Gastroesophageal sphincter (tissue), 3 donors: ENCODE data around the gene PHAF1.

Experiments
- EP300 ChIP-seq: sonication (generic); formaldehyde crosslinking; IDR thresholded peaks from one replicate; pipeline ENCODE4 v1.6.1; 2017; ENCODE audit warnings: antibody characterized with exemption, mild to moderate bottlenecking
- POLR2A ChIP-seq, 2 donors: fragments of 450-650 bp; IDR thresholded peaks; one replicate each; pipeline ENCODE4 v1.6.1; 2017; ENCODE audit warnings: antibody characterized with exemption in 2 of 2, mild to moderate bottlenecking in 2 of 2, moderate library complexity in 1 of 2
- POLR2AphosphoS5 ChIP-seq: sonication (generic); formaldehyde crosslinking; IDR thresholded peaks from one replicate; pipeline ENCODE4 v1.6.1; 2017; ENCODE audit warnings: antibody characterized with exemption
- TF ChIP-seq, protein P1 (sequence below), 4 experiments: fragments of 200-600 bp in 2 of 4; fragments of 450-650 bp in 2 of 4; sonication (generic) in 1 of 4; IDR thresholded peaks; one replicate each; pipeline ENCODE4 v1.5.1; 2017 to 2019; ENCODE audit warnings: antibody characterized with exemption in 4 of 4, mild to moderate bottlenecking in 2 of 4, moderate library complexity in 2 of 4

DNA sequence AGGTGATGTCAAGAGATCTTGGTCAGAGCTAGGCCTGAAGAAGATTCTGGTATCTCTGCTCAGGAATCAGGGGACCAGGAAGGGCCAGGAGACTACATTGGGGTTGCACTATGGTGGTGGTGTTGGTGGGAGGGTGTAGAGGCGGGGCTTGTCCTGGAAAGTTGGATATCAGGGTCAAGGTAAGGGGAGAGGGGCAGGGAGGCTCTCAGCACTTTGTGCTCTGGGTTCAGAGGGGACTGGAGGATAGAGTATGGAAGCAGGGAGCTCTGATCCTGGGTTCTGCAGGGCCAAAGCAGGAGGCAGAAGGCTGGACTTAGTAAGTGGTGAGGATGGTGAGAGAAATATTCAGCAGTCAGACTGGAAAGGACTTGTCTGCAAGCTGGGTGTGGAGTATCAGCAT is 63.6 kb downstream of the PHAF1 start:
- TF ChIP-seq, protein P1, sequence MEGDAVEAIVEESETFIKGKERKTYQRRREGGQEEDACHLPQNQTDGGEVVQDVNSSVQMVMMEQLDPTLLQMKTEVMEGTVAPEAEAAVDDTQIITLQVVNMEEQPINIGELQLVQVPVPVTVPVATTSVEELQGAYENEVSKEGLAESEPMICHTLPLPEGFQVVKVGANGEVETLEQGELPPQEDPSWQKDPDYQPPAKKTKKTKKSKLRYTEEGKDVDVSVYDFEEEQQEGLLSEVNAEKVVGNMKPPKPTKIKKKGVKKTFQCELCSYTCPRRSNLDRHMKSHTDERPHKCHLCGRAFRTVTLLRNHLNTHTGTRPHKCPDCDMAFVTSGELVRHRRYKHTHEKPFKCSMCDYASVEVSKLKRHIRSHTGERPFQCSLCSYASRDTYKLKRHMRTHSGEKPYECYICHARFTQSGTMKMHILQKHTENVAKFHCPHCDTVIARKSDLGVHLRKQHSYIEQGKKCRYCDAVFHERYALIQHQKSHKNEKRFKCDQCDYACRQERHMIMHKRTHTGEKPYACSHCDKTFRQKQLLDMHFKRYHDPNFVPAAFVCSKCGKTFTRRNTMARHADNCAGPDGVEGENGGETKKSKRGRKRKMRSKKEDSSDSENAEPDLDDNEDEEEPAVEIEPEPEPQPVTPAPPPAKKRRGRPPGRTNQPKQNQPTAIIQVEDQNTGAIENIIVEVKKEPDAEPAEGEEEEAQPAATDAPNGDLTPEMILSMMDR (IDR thresholded peaks at IDR 0.05): no peak
- TF ChIP-seq EP300: no peak
- no peak for TF ChIP-seq POLR2A (IDR thresholded peaks at IDR 0.05)
- no peak for TF ChIP-seq POLR2AphosphoS5
